Measurements from ENCODE around the gene HOXD13. TPM values are rescaled to one million over a fixed set of nuclear protein-coding genes. Genes with fewer than 3 reads are reported as not detected.

Gene HOXD13
- total RNA-seq: not detected

GRCh38 chr2:176092270-176093144 lies at the start of gene HOXD13:
TSS of gene HOXD13 (plus strand) at chr2:176092721. CDS start at chr2:176092891, 170 bp downstream.

GRCh38 chr2:176083796-176084261 lies 8.7 kb upstream of the HOXD13 start, which contains the start of gene EVX2:
TSS of gene EVX2 (minus strand) at chr2:176083962. CDS start at chr2:176083776, 186 bp downstream.

GRCh38 chr2:176099728-176100546 lies 7.4 kb downstream of the HOXD13 start, which contains the start of gene HOXD12:
TSS of gene HOXD12 (plus strand) at chr2:176099795. CDS start at chr2:176099802, 7 bp downstream.

DNA sequence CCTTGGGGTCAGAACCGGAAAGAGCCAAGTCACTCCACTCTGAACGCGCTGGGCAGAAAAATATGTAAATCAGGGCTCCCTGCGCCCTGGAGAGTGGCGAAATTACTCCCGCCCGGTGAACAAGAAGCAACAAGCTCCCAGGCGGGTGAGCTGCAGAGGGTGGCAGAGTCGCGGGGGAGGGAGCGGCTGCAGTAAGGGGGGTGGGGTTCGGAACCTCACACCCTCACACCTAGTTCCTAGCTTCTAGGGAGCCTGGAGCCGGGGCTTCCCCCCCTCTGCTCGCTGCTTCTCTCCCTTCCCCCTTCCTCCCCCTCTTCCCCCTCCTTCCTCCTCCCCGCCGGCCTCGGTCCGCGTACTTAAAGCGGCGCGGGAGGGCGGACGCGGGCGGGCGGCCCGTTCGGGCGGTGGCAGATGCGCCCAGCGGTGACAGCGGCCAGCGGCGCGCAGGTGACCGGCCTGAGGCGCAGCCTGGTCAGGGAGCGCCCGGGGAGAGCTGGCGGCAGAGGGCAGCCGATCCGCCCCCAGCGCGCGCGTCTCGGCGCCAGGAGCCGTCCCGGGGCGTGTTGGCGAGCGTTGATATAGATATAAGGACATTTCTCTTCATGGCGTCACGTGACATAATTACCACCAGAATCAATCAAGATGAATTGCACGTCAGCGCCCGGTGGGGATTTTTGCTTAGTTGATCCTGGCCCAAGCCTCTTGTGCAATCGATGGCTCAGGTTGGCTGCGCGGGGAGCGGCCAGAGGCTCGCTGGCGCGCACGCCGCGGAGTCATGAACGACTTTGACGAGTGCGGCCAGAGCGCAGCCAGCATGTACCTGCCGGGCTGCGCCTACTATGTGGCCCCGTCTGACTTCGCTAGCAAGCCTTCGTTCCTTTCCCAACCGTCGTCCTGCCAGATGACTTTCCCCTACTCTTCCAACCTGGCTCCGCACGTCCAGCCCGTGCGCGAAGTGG lies 14.3 kb downstream of the HOXD13 start, which contains the start of gene HOXD11:
Gene HOXD11 (plus strand): TSS at position 700 of the 959 bp plus-strand sequence. CDS start 76 bp downstream, at position 776.

DNA sequence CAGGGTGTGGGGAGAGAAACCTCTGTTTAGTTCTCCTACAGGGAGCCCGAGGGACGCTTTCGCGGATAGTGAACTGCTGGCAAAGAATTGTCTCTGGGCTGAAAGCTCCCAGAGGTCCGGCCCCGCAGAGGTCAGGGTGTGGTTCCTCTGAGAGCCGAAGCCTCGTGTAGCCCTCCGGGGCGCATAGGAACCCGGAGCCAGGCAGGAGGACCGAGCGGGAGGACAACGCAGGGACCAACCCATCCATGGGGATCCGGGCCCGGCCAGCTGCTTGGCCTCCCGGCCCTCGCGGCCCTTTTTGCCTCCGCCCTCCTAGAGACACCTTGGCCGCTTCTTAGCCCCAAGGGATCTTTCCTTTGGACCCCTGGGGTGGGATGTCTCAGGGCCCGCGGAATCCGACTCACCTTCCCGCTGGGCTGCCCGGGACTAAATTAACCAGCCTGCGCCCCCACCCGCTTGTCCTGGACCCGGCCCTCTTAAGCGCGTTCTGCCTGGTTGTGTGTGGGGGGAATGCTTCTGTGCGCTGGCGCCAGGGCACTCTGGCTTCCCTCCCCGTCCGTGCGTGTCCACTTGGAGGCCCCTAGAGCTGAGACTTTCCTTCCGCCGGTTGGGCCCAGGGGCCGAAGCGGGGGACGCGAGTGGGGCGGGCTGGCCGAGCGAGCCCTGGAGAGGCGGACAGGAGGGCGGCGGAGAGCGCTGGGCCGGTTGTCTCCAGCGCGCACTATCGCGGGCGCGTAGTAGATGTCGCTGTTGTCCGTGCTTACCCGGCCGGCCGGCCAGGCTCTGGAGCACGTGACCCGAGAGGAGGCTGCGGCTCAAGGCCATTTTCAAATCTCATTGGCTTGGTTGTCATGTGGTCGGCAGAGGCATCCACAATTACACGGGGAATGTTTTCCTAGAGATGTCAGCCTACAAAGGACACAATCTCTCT lies 23.6 kb downstream of the HOXD13 start, which contains the start of gene HOXD10:
Gene HOXD10 (plus strand): TSS at position 896 of the 931 bp plus-strand sequence. CDS start 56 bp downstream, outside the sequence.

GRCh38 chr2:176122683-176123410 lies 30.3 kb downstream of the HOXD13 start, which contains the start of gene HOXD9:
TSS of gene HOXD9 (plus strand) at chr2:176122719. CDS start at chr2:176122769, 50 bp downstream.

DNA sequence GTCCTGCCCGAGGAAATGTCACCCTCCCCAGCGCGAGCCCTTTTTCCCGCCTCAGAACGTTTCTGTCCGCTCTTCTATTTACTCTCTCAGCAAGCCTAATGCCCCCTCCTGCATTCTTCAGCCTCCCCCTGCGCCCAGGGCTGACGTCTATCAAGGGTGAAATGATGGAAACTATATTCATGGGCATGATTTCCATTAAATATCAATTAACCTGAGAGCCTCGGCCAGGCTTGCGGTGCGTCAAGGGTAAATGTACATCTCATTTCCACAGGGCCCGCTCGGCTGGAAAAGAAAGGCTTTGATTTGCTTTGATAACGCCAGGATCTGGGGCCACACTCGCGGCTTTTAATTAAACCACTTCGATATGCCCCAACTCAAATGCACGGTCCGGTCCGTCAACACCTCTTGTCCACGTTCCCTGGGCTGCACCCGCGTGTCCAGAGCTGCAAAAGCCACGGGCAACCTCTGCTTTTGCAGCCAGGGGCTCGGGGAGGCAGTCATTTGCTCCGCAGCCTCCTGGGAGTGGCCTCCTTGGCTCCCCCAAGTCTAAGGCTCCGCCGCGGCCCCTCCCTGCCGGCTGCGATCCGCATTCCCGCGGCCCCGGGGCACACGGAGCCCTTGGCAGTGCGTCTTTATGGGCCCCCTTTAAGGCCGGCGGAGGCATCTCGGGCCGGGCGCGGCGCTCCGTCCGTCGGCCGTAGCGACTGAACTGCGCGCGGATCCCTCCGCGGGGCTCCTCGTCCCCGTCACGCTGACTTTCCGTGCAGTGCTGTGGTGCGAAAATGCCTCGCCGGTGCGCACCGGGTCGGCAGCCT lies 36.7 kb downstream of the HOXD13 start, which contains the start of gene HOXD8:
Gene HOXD8 (plus strand): TSS at position 724 of the 815 bp plus-strand sequence. CDS start 662 bp downstream, outside the sequence.

Other genes with a start within 250 kb of the HOXD13 start
- gene LNPK, start 90.5 kb upstream of the HOXD13 start, total RNA-seq: 10 to 100 TPM; 36.9 to 44.6 TPM
- not detected for gene EVX2, start 8.8 kb upstream of the HOXD13 start, total RNA-seq
- not detected for gene HOXD12, start 7.1 kb downstream of the HOXD13 start, total RNA-seq
- not detected for gene HOXD11, start 14.6 kb downstream of the HOXD13 start, total RNA-seq
- not detected for gene HOXD10, start 24.1 kb downstream of the HOXD13 start, total RNA-seq
- not detected for gene HOXD9, start 30.0 kb downstream of the HOXD13 start, total RNA-seq
- not detected for gene HOXD8, start 37.0 kb downstream of the HOXD13 start, total RNA-seq
- gene HOXD4, start 58.8 kb downstream of the HOXD13 start, total RNA-seq: not detected
- gene HOXD3, start 64.6 kb downstream of the HOXD13 start, total RNA-seq: not detected
- not detected for gene HOXD1, start 95.9 kb downstream of the HOXD13 start, total RNA-seq
- gene MTX2, start 176.7 kb downstream of the HOXD13 start, total RNA-seq: 10 to 100 TPM; 12.4 to 13.2 TPM

All from activated naive CD4-positive, alpha-beta T cell treated with anti-CD3 and anti-CD28 coated beads, Interleukin-2, amount 10 ng/mL, durations not matched to agents 5 hours and 36 hours (primary cell).